DMS114 treated with DMSO at 0.1 percent for 48 hours (cell line): ENCODE results near the gene NFIA.

ENCODE experiments used
- DNase-seq: peaks from one replicate; lab custom pipeline; 2025; ENCODE audit not compliant: unreplicated experiment; lab: John Stamatoyannopoulos, UW

Gene NFIA

GRCh38 chr1:61419196-61419595 is 336.8 kb downstream of the NFIA start:
- no peak for DNase-seq

GRCh38 chr1:61419657-61420056 is 337.3 kb downstream of the NFIA start:
- no peak for DNase-seq

GRCh38 chr1:61420243-61420642 is 337.9 kb downstream of the NFIA start:
- no peak for DNase-seq

GRCh38 chr1:61420909-61421835 is 338.8 kb downstream of the NFIA start:
- DNase-seq: no peak

- no peak for DNase-seq
Measured at GRCh38 chr1:61423643-61424042, 341.3 kb downstream of the NFIA start.

GRCh38 chr1:61424382-61424781 is 342.0 kb downstream of the NFIA start:
- DNase-seq: no peak

GRCh38 chr1:61425040-61425439 is 342.7 kb downstream of the NFIA start:
- DNase-seq: no peak

GRCh38 chr1:61426254-61426653 is 343.9 kb downstream of the NFIA start:
- no peak for DNase-seq

GRCh38 chr1:61426885-61427284 is 344.5 kb downstream of the NFIA start:
- no peak for DNase-seq

- DNase-seq: no peak
Measured at GRCh38 chr1:61427510-61427909, 345.1 kb downstream of the NFIA start.

GRCh38 chr1:61428146-61428545 is 345.8 kb downstream of the NFIA start:
- DNase-seq: no peak

GRCh38 chr1:61432616-61433388 is 350.4 kb downstream of the NFIA start:
- DNase-seq: no peak

- no peak for DNase-seq
Measured at GRCh38 chr1:61433646-61434045, 351.3 kb downstream of the NFIA start.

GRCh38 chr1:61434276-61434675 is 351.9 kb downstream of the NFIA start:
- DNase-seq: no peak

- DNase-seq: no peak
Measured at GRCh38 chr1:61435226-61435625, 352.9 kb downstream of the NFIA start.

GRCh38 chr1:61436016-61436415 is 353.7 kb downstream of the NFIA start:
- DNase-seq: no peak

- DNase-seq: no peak
Measured at GRCh38 chr1:61436491-61437120, 354.2 kb downstream of the NFIA start.

- no peak for DNase-seq
Measured at GRCh38 chr1:61439234-61439633, 356.9 kb downstream of the NFIA start.

GRCh38 chr1:61441723-61442262 is 359.4 kb downstream of the NFIA start:
- no peak for DNase-seq

GRCh38 chr1:61442544-61442943 is 360.2 kb downstream of the NFIA start:
- DNase-seq: no peak

GRCh38 chr1:61444288-61444687 is 361.9 kb downstream of the NFIA start:
- no peak for DNase-seq
